Gastrocnemius medialis (tissue), 4 donors: Measurements from ENCODE around the gene BCL7B.

Experiments
- CTCF ChIP-seq, 5 experiments: fragments of 450-650 bp in 3 of 5; fragments of 200-600 bp in 2 of 5; sonication (generic) in 2 of 5; IDR thresholded peaks in 4 of 5; conservative IDR thresholded peaks in 1 of 5; 1 replicate in 4 of 5; 2 replicates in 1 of 5; pipeline ENCODE4 v1.5.1; 2016 to 2019; ENCODE audit warnings: antibody characterized with exemption in 5 of 5, mild to moderate bottlenecking in 3 of 5, moderate library complexity in 3 of 5
- POLR2A ChIP-seq, 2 donors: fragments of 450-650 bp; IDR thresholded peaks; one replicate each; pipeline ENCODE4 v1.6.1; 2017; ENCODE audit warnings: antibody characterized with exemption in 2 of 2, mild to moderate bottlenecking in 2 of 2, moderate library complexity in 2 of 2

GRCh38 chr7:73537051-73537450 is 20.4 kb downstream of the BCL7B start:
- no peak for TF ChIP-seq CTCF (IDR thresholded peaks at IDR 0.05 in 4 of 5, conservative IDR thresholded peaks at IDR 0.05 in 1 of 5)
- TF ChIP-seq POLR2A (IDR thresholded peaks at IDR 0.05): no peak
